HG02943 (cell line): Measurements from ENCODE around the gene CUBN.

ENCODE experiments used
- ATAC-seq: cut with Tn5 transposase; IDR thresholded peaks from one replicate; pipeline ENCODE4 v1.9.1; 2021; ENCODE audit warnings: mild to moderate bottlenecking, low read depth, moderate library complexity; ENCODE audit not compliant: unreplicated experiment

CUBN gene

DNA sequence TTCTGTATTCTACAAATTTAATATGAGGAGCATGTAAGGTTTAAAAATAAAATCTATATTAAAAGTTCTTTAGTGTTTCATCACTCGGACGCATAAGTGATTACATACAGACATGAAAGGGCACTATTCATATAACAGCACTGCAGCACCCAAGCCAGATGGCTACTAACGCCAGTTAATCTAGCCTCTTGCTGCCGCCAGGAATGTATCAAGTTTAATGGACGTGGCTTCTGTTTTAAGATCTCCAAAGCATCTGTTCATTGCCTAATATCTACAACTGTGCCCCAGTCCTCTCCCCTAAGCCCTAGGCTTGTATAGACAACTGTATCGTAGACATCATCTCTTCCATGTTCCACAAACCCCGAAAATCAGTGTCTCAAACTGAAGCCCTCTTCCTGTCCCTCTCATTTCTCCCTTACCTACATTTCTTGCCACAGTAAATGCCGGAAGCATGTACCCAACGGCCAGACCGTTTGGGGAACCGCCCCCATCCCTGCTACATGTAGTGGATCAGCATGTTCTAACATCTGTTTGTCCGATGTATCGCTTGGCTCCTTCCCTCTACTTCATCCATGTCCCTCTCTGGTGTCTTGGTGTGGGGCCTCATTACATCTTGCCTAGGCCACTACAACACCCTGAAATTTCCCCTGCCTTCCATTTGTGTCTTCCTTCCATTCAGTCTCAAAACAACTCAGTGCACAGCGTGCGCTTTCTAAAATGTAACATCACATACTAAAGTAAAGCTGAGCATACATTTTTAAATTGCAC, 164.9 kb downstream of the CUBN start:
- no peak for ATAC-seq

DNA sequence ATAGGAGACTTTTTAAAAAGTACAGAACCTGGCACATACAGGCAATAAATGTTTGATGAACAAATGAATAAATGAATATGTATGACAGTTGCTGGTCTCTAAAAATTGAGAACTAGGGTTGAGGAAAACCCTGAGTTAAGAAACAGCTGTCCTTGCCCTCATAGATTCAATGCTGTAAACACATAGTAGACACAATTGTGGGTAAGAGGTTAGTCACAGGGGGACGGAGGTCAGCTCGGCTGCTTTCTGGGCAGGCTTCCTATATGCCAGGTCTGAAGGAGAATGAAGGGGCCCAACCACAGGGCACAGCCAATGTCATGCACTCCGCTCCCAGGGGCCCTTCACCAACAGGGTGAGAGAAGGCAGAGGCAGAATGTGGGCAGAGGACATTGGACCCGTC, 169.1 kb downstream of the CUBN start:
- no peak for ATAC-seq

DNA sequence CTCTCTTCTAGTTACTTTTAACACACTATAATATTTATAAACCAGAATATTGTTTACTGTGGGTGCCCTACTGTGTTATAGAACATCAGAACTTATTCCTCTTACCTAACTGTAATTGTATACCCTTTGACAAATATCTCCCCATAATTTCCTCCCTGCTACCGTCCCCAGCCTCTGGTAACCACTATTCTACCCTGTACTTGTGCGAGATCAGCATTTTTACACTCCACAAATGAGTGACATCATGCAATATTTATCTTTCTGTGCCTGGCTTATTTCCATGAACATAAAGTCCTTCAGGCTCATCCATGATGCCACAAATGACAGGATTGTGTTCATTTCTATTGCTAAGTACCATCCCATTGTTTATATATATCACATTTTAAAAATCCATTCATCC, 172.6 kb downstream of the CUBN start:
- no peak for ATAC-seq

DNA sequence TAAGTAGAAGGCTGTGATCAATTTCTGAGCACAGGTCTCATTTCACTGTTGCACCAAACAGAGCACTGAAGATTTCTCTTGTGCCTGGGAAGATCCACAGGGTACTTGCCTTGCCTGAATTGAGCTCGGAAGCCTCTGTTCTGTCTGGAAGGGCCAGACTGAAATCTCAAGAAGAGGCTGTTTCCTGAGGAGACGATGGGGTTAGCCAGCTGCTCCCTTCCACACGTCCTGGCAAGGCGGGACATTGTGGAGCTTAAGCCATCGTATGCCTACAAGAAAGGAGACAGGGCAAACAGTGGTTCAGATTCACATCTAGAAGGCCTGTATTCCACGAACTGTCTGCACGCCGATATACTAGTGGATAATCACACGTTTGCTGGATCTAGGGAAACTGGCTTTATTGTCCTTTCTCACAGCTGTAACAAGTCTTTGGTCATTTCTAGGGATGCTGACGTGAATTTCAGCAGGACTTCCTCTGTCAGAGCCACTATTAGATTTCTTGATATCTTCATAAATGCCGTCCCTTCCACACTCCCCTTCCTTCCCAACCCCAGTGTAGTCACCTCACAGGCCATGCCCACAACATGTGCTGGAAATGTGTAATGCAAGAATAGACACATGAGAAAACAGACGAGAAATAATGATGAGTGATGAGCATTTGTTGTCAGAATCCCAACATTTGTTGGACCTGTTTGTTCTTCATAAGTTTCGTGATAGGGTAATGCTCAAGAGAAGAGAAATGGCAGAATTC, 175.2 kb downstream of the CUBN start:
- no peak for ATAC-seq

DNA sequence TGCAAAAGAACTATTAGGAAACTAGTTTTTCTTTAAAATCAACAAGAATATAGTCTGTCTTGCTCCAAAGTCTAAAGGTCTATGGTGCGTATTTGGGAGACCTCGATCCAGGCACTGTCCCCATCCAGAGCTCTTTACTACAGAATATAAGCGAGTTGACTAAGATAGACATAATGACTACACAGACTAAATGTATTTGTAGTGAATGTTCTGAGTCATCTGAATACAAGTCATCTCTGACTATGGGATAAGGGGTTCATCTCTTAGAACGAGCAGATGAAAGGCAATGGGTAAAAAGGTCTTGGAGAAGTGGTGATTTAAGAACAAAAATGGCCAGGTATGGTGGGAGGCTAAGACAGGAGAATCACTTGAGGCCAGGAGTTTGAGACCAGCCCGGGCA, 176.3 kb downstream of the CUBN start:
- no peak for ATAC-seq

DNA sequence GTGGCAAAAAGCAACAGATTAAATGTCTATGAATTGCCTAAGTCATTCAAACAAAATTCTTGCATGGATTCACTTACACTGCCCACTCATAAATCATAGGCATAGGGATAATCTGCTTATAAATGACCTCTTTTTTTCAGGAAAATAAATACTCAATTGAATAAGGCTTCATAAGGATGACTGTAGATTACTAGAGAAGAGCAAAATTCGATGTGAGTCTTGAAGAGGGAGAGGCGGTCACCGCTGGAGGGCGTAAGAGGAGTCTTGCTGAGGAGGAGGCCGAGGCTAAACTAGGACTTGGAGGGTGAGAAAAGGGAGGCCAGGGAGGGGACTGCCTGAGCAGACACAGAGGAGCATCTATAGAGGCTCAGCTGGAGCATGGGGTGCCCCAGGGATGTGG, 177.0 kb downstream of the CUBN start:
- ATAC-seq: no peak

DNA sequence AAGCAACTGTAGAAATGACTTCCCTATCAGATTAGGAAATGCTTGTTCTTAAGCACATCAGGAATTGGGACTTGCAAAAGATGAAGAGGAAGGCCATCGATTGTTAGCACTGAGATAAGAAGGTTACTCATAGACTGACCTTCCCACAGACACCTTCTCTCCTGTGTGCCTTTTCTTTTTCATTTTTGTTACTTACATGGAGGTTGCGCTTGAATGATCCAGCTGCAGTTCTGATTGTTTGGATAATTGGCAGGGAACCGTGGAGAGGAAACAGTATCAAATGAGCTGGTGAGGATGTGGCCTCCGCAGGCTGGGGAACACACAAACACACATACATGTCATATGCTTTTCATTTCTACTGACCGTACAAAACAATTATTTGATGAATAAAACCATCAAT, 177.5 kb downstream of the CUBN start:
- ATAC-seq: no peak

DNA sequence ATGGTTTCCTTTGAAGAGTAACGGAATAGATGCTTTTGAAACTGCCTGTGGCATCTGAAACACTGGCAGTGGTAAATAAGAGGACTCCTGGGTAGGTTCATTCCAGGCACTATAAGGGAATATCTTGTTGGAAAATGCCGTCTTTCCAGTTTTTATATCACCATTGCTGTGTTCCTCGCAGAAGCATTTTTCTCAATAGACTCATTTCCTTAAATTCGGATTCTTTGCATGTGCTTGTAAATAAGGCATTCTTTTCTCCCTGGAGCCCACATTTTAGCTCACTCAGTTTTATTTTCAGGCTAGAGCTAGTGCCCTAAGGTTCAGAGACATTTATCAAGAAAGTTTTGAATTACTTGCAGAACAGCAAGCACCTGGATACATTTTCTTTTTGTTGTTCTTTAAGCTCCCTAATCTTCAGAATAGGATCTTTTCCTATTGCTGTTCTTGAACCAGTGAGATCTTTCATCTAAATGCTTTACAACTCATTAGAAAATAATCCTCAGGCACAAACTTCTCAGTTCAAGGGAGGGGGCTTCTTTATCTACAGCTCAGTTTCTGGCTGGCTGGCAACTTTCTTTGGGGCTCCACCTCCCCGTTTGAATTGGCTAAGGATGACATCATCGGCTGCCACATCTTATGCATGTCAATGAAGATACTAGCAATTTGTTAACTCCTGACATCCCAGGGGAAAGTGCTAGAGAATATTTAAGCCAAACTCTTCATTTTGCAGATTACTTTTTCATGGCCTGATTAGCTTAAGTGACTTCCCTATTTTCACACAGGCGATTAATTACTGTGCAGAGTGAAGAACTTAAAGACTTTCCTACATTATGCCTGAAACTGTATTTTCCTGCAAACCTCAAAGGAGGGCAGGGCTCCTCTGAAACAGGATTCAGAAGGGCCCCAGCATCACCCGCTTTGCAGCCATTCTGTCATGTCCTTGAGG, 178.7 kb downstream of the CUBN start:
- no peak for ATAC-seq

DNA sequence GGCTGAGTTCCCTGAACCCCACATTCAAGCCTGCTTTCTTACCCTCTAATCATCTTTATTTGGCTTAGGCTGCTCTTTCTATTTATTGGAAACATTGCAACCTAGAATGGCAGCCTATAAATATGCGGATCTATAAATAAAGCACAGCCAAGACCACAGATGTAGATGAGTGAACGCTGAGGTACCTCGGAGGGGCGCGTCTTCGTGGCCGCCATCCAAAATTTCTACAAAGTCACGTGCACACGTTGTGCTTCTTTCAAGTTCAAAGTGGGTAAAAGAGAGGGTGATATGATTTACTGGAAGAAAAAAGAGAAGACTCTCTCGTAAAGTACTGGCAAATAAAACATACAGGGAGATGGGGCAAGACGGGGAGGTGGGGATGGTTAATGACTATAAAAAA, 179.8 kb downstream of the CUBN start:
- ATAC-seq: no peak

DNA sequence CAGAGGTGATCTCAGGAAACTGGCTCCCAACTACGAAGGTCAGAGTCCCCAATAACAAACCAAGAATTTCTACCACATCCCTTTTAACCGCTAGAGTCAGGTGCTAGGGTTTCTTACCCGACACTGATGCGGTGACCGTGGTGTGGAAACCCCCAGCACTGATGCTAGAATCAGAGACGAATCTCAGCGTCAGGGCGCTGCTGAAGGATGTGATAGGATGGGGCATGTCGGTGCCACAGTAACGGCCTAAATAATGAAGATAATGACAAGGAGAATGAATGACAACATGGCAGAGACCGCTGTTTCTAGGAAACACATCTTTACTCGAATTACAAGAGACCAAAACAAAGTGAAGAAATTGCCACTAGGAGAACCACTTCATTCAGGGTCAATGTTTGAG, 181.2 kb downstream of the CUBN start:
- ATAC-seq: no peak

DNA sequence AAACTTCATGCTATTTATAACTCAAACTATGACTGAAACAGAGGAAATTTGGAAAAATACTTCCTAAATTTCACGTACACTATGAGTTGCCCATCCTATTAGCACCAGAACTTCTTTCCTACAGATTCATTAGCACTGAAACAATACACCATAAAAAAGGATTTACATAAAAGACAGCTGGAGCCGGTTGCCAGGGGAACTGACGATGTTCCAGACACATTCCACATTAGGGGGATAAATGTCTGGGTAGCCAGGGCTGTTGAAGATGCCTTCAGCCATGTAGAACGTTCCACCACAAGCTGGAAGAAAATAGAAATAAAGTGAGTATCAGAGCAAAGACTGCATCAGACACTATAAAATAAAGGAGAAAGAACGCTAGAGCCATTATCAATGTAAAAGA, 182.5 kb downstream of the CUBN start:
- no peak for ATAC-seq

DNA sequence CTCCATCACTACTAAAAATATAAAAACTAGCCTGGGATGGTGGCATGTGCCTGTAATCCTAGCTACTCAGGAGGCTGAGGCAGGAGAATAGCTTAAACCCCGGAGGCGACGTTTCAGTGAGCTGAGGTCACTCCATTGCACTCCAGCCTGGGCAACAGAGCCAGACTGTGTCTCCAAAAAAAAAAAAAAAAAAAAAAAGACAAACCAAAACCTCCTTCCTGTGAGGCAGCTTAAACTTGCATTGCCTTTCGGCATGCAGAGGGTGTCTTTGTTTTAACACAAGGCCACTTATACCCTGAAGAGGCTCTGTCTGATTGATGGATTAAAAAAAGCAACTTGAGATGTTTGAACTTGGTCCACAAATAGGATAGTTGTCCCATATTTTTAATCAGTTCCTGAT, 184.0 kb downstream of the CUBN start:
- ATAC-seq: no peak

DNA sequence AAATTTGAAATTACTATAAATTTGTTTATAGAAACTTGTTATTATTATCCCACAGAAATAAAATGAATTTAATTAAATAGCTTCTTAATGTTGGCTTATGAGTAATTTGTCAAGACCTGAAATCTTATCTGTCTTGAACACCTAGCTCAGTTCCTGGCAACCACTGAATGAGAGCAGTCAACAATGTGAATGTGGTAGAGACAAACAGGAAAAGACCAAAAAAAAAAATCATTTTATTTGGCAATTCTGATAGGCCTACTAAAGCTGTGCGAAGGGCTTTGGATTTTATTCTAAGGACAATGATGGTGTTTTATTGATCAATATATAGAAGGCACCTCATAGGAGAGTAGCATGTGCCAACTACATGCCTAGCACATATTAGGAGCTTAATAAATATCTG, 184.6 kb downstream of the CUBN start:
- no peak for ATAC-seq

DNA sequence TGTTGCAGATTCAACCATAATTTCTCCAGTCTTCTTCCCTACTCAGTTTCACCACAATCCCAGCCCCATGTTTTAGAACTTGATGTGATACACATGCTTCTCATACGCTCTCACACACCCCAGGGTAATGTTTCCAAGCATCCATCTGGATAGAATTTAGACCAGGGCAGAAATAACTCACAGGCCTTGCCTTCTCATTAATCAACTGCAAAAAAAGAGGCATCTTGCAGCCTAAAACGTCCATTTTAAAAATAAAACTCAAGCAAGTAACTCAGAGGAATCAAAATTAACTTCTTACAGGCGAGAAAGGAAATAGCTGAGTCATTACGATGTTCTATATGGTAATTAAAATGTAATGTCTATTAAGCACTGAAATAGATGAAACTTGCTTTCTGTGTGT, 185.2 kb downstream of the CUBN start:
- no peak for ATAC-seq

DNA sequence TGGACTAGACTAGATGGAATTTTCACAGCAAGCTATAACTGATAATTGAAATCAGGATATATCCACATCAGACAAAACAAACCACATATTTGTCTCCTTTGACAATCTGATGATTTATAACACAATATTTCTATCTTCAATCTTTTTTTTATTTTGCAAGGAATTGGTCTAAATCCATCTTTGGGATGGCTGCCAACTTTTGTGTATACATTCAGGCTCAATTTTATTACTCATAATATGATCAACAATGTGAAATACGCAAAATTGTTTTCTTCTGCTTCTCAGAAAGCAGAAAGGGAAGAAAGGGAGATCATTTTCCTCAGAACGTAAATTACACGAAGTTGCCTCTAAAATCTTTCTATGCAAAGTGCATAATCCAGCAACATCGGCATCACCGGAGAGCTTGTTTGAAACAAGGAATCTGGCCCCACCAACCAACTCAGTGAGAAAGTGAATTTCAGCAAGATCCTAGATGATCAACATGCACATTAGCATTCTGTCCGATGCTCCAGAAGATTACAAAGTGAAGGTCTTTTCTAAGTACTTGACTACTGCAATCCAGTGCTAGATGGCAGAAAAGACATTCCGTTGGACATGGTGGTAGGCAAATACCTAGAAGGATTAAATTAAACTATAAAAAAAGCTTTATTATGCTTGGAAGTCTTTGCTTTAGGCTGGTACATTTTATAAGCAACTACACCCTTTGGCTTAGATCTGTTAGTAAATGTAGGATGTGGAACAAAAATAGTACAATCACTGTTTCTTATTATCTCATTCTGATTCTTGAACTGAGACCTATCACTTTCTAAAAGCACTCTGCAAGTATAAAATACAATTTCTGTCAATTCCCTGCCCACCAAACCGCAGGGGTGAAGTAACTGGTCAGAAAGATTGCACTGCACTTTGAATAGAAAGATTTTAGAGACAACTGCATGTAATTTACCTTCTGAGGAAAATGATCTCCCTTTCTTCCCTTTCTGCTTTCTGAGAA, 186.0 kb downstream of the CUBN start:
- ATAC-seq: no peak

DNA sequence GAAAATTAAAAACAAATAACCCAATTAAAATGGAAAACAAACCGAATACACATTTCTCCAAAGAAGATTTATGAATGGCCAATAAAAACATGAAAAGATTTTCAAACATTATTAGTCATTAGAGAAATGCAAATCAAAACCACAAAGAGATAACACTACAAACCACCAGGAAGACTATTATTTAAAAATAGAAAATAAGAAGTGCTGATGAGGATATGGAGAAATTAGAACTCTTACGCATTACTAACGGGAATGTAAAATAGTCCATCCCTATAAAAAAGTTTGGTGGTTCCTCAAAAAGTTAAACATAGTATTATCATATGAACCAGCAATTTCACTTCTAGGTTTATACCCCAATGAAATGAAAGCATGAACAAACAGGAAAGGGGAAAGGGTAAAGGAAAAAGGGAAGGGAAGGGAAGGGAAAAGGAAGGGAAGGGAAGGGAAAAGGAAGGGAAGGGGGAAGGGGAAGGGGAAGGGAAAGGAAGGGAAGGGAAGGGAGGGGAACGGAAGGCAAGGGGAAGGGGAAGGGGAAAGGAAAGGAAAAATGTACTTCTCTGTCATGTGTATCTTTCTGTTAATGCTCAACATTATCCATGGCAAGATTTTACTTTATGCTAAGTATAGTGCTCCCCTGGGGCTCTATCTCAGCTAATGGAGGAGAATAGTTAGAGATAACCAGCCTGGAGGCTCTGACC, 187.1 kb downstream of the CUBN start:
- ATAC-seq: no peak

DNA sequence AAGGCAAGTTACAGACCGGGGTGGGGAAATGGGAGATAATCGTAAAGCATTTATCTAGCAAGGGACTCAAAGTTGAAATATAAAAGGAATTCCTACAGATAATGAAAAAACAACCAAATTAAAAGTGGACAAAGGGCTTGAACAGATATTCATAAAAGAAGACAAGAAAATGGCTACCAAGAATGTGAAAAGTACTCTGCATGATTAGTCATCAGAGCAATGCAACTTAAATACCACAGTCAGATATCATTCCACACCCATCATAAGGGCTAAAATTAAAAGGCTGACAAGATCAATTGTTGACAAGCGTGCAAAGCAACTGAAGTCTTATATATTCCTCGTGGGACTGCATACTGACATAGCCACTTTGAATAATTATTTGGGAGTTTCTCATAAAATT, 187.7 kb downstream of the CUBN start:
- no peak for ATAC-seq

DNA sequence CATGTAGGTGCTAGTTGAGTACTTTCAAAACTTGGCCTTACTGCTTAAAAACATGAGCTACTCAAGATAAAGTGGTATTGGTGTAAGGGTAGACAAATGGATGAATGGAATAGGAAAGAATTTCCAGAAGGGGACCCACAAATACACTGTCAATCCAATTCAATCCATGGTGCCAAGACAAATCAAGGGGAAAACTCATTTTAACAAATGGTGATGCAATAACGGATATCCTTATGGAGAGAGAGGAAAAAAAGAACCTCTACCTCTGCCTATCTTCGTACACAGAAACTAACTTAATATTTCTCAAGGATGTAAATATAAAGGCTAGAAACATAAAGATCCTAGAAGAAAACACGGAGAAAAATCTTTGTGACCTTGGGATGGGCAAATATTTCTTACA, 188.5 kb downstream of the CUBN start:
- ATAC-seq: no peak

DNA sequence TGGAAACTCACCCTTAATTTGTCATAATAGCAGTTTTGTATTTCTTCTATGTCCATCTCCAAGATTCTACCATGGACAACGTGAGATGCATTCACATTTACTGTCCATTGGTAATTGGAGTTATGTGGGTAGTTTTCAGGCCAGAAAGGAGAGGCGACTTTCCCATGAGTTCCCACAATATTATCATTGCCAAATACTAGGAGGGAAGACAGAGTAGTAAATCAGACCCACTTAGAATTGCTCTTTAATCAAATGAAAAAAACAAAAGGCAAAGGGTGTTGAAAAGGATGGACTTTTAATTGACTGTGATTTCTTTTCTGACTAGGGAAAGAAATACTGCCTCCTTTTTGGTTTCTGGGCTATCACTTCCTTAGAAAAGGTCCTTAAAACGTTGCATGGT, 190.7 kb downstream of the CUBN start:
- no peak for ATAC-seq
